Measurements from ENCODE around the gene CTIF. TPM values are rescaled to one million over a fixed set of nuclear protein-coding genes. Genes with fewer than 3 reads are reported as not detected.

The CTIF gene
- total and polyA plus RNA-seq, 2 experiments from 2014 or later, result 8.6 to 14.4 TPM

DNA sequence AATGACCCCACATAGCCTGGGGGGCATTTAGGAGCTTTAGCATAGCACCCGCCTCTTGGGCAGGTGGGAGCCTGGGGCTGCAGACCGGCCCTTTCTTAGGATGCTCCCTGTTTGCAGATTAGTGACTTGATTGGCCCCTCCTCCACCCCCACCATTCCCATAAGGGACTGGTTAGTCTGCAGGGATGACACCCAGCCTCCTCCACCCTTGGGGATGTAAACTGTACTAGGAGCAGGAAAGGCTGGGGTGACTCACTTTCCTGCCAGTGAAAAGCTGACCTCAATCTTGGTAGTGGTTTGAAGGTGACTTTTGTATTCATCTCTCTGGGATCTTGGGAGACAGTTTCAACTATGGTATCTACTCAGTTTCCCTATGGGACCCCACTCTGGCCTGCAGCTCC is 24.2 kb downstream of the CTIF start (continued):
- no peak for TF ChIP-seq ETS1 (IDR thresholded peaks at IDR 0.05)
- TF ChIP-seq POLR2AphosphoS5 (IDR thresholded peaks at IDR 0.05; ENCODE audit: low read depth), result no peak

DNA sequence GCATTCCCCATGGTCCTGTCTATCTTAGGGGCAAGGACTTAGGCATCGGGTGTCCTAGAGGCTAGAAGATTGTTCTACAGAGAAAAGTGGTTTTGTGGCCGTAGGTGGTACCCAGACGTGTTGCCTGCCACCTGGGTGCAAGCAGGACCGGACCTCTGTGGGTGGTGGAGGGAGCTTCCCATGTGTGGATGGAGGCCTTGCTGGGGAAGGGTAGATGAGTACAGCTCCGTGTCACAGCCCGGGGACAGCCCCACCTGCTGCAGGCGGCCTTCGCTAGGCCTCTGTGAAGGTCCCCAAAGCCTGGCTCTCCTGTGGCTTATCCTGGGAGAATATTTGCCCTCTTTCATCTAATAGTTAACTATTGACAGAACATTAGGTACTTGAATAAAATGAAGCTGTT is 25.3 kb downstream of the CTIF start:
- Mint-ChIP-seq H3K27me3 (ENCODE audit: insufficient read depth, low read depth, poor library complexity) (peaks cover 6% of the 10 kb centered on the region), H3K4me1 (peaks cover 29% of the 10 kb centered on the region), H3K27ac (0 out of 2 replicates have a peak overlapping the region, but pooled peaks have one; percentile 15), H3K4me3 (no peak overlapping the region), H3K9me3 (peaks cover 9% of the 10 kb centered on the region; the same call in 2 of the 3 replicates), H3K36me3 (ENCODE audit: low read depth) (peaks cover 15% of the 10 kb centered on the region)
- Histone ChIP-seq H3K9me2 (ENCODE audit: insufficient read depth) (no peaks in the 10 kb centered on the region), H3K4me1 (ENCODE audit: insufficient read depth) (peaks cover 5% of the 10 kb centered on the region), H3K27me3 (ENCODE audit: insufficient read depth) (no peaks in the 10 kb centered on the region), H2AFZ (no peak overlapping the region), H3K4me3 (no peak overlapping the region), H3K4me2 (no peak overlapping the region), H3K27ac (ENCODE audit: low read depth) (no peak overlapping the region), H3K36me3 (ENCODE audit: insufficient read depth) (no peaks in the 10 kb centered on the region), H3K79me2 (replicated peaks; ENCODE audit: insufficient read depth) (peaks cover 45% of the 10 kb centered on the region), H3F3A (replicated peaks; ENCODE audit: low read depth) (no peaks in the 10 kb centered on the region), H4K20me1 (replicated peaks; ENCODE audit: insufficient read depth) (peaks cover 19% of the 10 kb centered on the region; the same call in 1 of the 2 replicates)
- DNase-seq (ENCODE audit: low spot score) (no peak), ATAC-seq (no peak)
- TF ChIP-seq ETS1 (IDR thresholded peaks at IDR 0.05) (no peak), EZH2phosphoT487 (IDR thresholded peaks at IDR 0.05; ENCODE audit: unreplicated experiment) (no peak), NANOG (IDR thresholded peaks at IDR 0.05; ENCODE audit: borderline replicate concordance) (no peak), STAT1 (IDR thresholded peaks at IDR 0.05; ENCODE audit: unreplicated experiment) (no peak), ZNF331 (CRISPR knock-in tag; IDR thresholded peaks at IDR 0.05; ENCODE audit: low read depth) (no peak), REST (IDR thresholded peaks at IDR 0.05; ENCODE audit: unreplicated experiment) (no peak), POLR2AphosphoS5 (IDR thresholded peaks at IDR 0.05; ENCODE audit: low read depth) (no peak), JUNB (IDR thresholded peaks at IDR 0.05; ENCODE audit: unreplicated experiment) (no peak), EZH2 (IDR thresholded peaks at IDR 0.05; ENCODE audit: low read depth, unreplicated experiment) (no peak), ZNF114 (CRISPR knock-in tag; IDR thresholded peaks at IDR 0.05) (no peak)
- TF ChIP-seq, protein P1, sequence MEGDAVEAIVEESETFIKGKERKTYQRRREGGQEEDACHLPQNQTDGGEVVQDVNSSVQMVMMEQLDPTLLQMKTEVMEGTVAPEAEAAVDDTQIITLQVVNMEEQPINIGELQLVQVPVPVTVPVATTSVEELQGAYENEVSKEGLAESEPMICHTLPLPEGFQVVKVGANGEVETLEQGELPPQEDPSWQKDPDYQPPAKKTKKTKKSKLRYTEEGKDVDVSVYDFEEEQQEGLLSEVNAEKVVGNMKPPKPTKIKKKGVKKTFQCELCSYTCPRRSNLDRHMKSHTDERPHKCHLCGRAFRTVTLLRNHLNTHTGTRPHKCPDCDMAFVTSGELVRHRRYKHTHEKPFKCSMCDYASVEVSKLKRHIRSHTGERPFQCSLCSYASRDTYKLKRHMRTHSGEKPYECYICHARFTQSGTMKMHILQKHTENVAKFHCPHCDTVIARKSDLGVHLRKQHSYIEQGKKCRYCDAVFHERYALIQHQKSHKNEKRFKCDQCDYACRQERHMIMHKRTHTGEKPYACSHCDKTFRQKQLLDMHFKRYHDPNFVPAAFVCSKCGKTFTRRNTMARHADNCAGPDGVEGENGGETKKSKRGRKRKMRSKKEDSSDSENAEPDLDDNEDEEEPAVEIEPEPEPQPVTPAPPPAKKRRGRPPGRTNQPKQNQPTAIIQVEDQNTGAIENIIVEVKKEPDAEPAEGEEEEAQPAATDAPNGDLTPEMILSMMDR (conservative IDR thresholded peaks at IDR 0.05; ENCODE audit: low read depth in 2 of 2), result no peak
- TF ChIP-seq, protein P2, sequence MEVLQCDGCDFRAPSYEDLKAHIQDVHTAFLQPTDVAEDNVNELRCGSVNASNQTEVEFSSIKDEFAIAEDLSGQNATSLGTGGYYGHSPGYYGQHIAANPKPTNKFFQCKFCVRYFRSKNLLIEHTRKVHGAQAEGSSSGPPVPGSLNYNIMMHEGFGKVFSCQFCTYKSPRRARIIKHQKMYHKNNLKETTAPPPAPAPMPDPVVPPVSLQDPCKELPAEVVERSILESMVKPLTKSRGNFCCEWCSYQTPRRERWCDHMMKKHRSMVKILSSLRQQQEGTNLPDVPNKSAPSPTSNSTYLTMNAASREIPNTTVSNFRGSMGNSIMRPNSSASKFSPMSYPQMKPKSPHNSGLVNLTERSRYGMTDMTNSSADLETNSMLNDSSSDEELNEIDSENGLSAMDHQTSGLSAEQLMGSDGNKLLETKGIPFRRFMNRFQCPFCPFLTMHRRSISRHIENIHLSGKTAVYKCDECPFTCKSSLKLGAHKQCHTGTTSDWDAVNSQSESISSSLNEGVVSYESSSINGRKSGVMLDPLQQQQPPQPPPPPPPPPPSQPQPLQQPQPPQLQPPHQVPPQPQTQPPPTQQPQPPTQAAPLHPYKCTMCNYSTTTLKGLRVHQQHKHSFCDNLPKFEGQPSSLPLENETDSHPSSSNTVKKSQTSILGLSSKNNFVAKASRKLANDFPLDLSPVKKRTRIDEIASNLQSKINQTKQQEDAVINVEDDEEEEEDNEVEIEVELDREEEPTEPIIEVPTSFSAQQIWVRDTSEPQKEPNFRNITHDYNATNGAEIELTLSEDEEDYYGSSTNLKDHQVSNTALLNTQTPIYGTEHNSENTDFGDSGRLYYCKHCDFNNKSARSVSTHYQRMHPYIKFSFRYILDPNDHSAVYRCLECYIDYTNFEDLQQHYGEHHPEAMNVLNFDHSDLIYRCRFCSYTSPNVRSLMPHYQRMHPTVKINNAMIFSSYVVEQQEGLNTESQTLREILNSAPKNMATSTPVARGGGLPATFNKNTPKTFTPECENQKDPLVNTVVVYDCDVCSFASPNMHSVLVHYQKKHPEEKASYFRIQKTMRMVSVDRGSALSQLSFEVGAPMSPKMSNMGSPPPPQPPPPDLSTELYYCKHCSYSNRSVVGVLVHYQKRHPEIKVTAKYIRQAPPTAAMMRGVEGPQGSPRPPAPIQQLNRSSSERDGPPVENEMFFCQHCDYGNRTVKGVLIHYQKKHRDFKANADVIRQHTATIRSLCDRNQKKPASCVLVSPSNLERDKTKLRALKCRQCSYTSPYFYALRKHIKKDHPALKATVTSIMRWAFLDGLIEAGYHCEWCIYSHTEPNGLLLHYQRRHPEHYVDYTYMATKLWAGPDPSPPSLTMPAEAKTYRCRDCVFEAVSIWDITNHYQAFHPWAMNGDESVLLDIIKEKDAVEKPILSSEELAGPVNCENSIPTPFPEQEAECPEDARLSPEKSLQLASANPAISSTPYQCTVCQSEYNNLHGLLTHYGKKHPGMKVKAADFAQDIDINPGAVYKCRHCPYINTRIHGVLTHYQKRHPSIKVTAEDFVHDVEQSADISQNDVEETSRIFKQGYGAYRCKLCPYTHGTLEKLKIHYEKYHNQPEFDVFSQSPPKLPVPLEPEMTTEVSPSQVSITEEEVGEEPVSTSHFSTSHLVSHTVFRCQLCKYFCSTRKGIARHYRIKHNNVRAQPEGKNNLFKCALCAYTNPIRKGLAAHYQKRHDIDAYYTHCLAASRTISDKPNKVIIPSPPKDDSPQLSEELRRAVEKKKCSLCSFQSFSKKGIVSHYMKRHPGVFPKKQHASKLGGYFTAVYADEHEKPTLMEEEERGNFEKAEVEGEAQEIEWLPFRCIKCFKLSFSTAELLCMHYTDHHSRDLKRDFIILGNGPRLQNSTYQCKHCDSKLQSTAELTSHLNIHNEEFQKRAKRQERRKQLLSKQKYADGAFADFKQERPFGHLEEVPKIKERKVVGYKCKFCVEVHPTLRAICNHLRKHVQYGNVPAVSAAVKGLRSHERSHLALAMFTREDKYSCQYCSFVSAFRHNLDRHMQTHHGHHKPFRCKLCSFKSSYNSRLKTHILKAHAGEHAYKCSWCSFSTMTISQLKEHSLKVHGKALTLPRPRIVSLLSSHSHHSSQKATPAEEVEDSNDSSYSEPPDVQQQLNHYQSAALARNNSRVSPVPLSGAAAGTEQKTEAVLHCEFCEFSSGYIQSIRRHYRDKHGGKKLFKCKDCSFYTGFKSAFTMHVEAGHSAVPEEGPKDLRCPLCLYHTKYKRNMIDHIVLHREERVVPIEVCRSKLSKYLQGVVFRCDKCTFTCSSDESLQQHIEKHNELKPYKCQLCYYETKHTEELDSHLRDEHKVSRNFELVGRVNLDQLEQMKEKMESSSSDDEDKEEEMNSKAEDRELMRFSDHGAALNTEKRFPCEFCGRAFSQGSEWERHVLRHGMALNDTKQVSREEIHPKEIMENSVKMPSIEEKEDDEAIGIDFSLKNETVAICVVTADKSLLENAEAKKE (CRISPR knock-in tag; IDR thresholded peaks at IDR 0.05), result no peak
